Loucy (cell line): ENCODE data around the gene ACSF3.

Experiments
- H2AFZ ChIP-seq: fragments of 200-600 bp; sonication (generic); 2 replicates; pipeline ENCODE4 v1.6.0; 2016; ENCODE audit warnings: antibody characterized with exemption, mild to moderate bottlenecking, low read length, moderate library complexity
- H3F3A ChIP-seq: fragments of 200-600 bp; 2 replicates; pipeline ENCODE4 v1.6.0; 2016; ENCODE audit warnings: antibody characterized with exemption, low read depth, mild to moderate bottlenecking
- H3K27me3 ChIP-seq: fragments of 200-600 bp; sonication (generic); 2 replicates; pipeline ENCODE4 v1.6.1; 2014; ENCODE audit warnings: low read length, mild to moderate bottlenecking; ENCODE audit not compliant: insufficient read depth, poor library complexity, severe bottlenecking
- H3K36me3 ChIP-seq: fragments of 200-600 bp; sonication (generic); 2 replicates; pipeline ENCODE4 v1.6.1; 2016; ENCODE audit warnings: low read length; ENCODE audit not compliant: insufficient read depth
- H3K4me1 ChIP-seq: fragments of 200-600 bp; sonication (generic); 2 replicates; pipeline ENCODE4 v1.5.1; 2014; ENCODE audit warnings: low read length, mild to moderate bottlenecking; ENCODE audit not compliant: insufficient read depth, poor library complexity, severe bottlenecking
- H3K4me2 ChIP-seq: fragments of 200-600 bp; sonication (generic); 2 replicates; pipeline ENCODE4 v1.6.0; 2014; ENCODE audit warnings: antibody characterized with exemption, low read length, low read depth, mild to moderate bottlenecking; ENCODE audit not compliant: poor library complexity, severe bottlenecking
- H3K4me3 ChIP-seq: fragments of 200-600 bp; sonication (generic); 2 replicates; pipeline ENCODE4 v1.5.1; 2014; ENCODE audit warnings: low read length, mild to moderate bottlenecking, mixed read lengths; ENCODE audit not compliant: poor library complexity, severe bottlenecking
- H3K79me2 ChIP-seq: fragments of 200-600 bp; sonication (generic); 2 replicates; pipeline ENCODE4 v1.6.1; 2014; ENCODE audit warnings: low read length; ENCODE audit not compliant: insufficient read depth
- H3K9ac ChIP-seq: fragments of 200-600 bp; sonication (generic); 2 replicates; pipeline ENCODE4 v1.6.0; 2014; ENCODE audit warnings: mild to moderate bottlenecking, low read depth, low read length, moderate library complexity; ENCODE audit not compliant: poor library complexity, severe bottlenecking
- H3K9me2 ChIP-seq: fragments of 200-600 bp; sonication (generic); replicated peaks from 2 replicates; pipeline ENCODE4 v1.6.1; 2016; ENCODE audit warnings: low read depth, low read length, mixed read lengths
- H3K9me3 ChIP-seq: fragments of 200-600 bp; sonication (generic); 2 replicates; pipeline ENCODE4 v1.6.1; 2014; ENCODE audit warnings: mild to moderate bottlenecking, antibody characterized with exemption, low read length, low read depth; ENCODE audit not compliant: insufficient read depth
- H4K20me1 ChIP-seq: fragments of 200-600 bp; sonication (generic); 2 replicates; pipeline ENCODE4 v1.6.0; 2014; ENCODE audit warnings: antibody characterized with exemption, low read length, mild to moderate bottlenecking; ENCODE audit not compliant: insufficient read depth, poor library complexity, severe bottlenecking
- CTCF ChIP-seq: fragments of 200-600 bp; sonication (generic); conservative IDR thresholded peaks from 2 replicates; pipeline ENCODE4 v1.5.1; 2014; ENCODE audit warnings: mild to moderate bottlenecking, antibody characterized with exemption, low read length
- EZH2phosphoT487 ChIP-seq: fragments of 200-600 bp; IDR thresholded peaks from 2 replicates; pipeline ENCODE4 v1.6.1; 2018; ENCODE audit warnings: antibody characterized with exemption, mild to moderate bottlenecking, moderate library complexity, borderline replicate concordance

Gene ACSF3

GRCh38 chr16:89045881-89046280 lies 47.8 kb upstream of the ACSF3 start:
- no peaks in the 10 kb centered on the region for H3K27me3 ChIP-seq

GRCh38 chr16:89046491-89046890 lies 47.2 kb upstream of the ACSF3 start:
- no peaks in the 10 kb centered on the region for H3K79me2 ChIP-seq

More at GRCh38 chr16:89045881-89046280, 47.8 kb upstream of the ACSF3 start:
- H3F3A ChIP-seq, result no peaks in the 10 kb centered on the region
- H3K79me2 ChIP-seq, result no peaks in the 10 kb centered on the region
- no peaks in the 10 kb centered on the region for H3K9me2 ChIP-seq
- no peak for TF ChIP-seq EZH2phosphoT487
- no peak for TF ChIP-seq CTCF
- no peaks in the 10 kb centered on the region for H3K36me3 ChIP-seq
- H3K4me1 ChIP-seq, result no peaks in the 10 kb centered on the region
- H3K9ac ChIP-seq, result no peak overlapping the region
- no peak overlapping the region for H3K4me2 ChIP-seq
- no peaks in the 10 kb centered on the region for H4K20me1 ChIP-seq
- no peak overlapping the region for H2AFZ ChIP-seq
- no peaks in the 10 kb centered on the region for H3K9me3 ChIP-seq
- no peak overlapping the region for H3K4me3 ChIP-seq

GRCh38 chr16:89047331-89048089 lies 46.1 kb upstream of the ACSF3 start:
- Histone ChIP-seq H3K9me3 (no peaks in the 10 kb centered on the region), H3K9ac (no peak overlapping the region), H3K79me2 (no peaks in the 10 kb centered on the region), H2AFZ (no peak overlapping the region), H3K9me2 (no peaks in the 10 kb centered on the region), H3K27me3 (no peaks in the 10 kb centered on the region), H3K36me3 (no peaks in the 10 kb centered on the region), H4K20me1 (no peaks in the 10 kb centered on the region), H3K4me3 (no peak overlapping the region), H3F3A (no peaks in the 10 kb centered on the region), H3K4me2 (no peak overlapping the region), H3K4me1 (no peaks in the 10 kb centered on the region)
- TF ChIP-seq CTCF (no peak), EZH2phosphoT487 (no peak)

More at GRCh38 chr16:89046491-89046890, 47.2 kb upstream of the ACSF3 start:
- H3K9ac ChIP-seq, result no peak overlapping the region
- no peak overlapping the region for H3K4me3 ChIP-seq
- no peaks in the 10 kb centered on the region for H3F3A ChIP-seq
- no peaks in the 10 kb centered on the region for H3K27me3 ChIP-seq
- no peak overlapping the region for H2AFZ ChIP-seq
- no peaks in the 10 kb centered on the region for H3K36me3 ChIP-seq
- TF ChIP-seq CTCF, result no peak
- no peak for TF ChIP-seq EZH2phosphoT487
- no peaks in the 10 kb centered on the region for H4K20me1 ChIP-seq
- no peaks in the 10 kb centered on the region for H3K9me2 ChIP-seq
- no peak overlapping the region for H3K4me2 ChIP-seq
- no peaks in the 10 kb centered on the region for H3K9me3 ChIP-seq
- H3K4me1 ChIP-seq, result no peaks in the 10 kb centered on the region
